SK-N-SH (cell line): ENCODE data around the gene SNPH.

Experiments
- CTCF ChIP-seq: fragments of 200-600 bp; sonication (generic); IDR thresholded peaks from 2 replicates; pipeline ENCODE4 v1.6.1; 2017; ENCODE audit warnings: antibody characterized with exemption, mild to moderate bottlenecking, moderate library complexity
- EP300 ChIP-seq, 2 experiments: IDR thresholded peaks; 2 replicates each; pipeline versions ENCODE4 v1.4.0 to v1.6.1; 2012; ENCODE audit warnings: borderline replicate concordance in 1 of 2, low read depth in 1 of 2, low read length in 1 of 2
- EZH2phosphoT487 ChIP-seq: fragments of 200-600 bp; sonication (generic); IDR thresholded peaks from 2 replicates; pipeline ENCODE4 v1.6.1; 2017; ENCODE audit warnings: low read depth, mixed run types, mild to moderate bottlenecking, antibody characterized with exemption, moderate library complexity, borderline replicate concordance
- FOXM1 ChIP-seq: IDR thresholded peaks from 2 replicates; pipeline ENCODE4 v1.4.0; 2012; ENCODE audit warnings: low read depth, mild to moderate bottlenecking
- GABPA ChIP-seq: IDR thresholded peaks from 2 replicates; pipeline ENCODE4 v1.4.0; 2012; ENCODE audit warnings: low read depth, mild to moderate bottlenecking
- IRF3 ChIP-seq: fragments of 150-350 bp; IDR thresholded peaks from 2 replicates; pipeline ENCODE4 v1.6.1; 2016; ENCODE audit warnings: mild to moderate bottlenecking, low read depth, low read length
- MAX ChIP-seq: IDR thresholded peaks from 2 replicates; pipeline ENCODE4 v1.4.0; 2012; ENCODE audit warnings: low read depth
- NFIC ChIP-seq: IDR thresholded peaks from 2 replicates; pipeline ENCODE4 v1.4.0; 2012; ENCODE audit warnings: borderline replicate concordance
- POLR2AphosphoS5 ChIP-seq: IDR thresholded peaks from 2 replicates; pipeline ENCODE4 v1.6.1; 2012; ENCODE audit warnings: low read depth, low read length
- REST ChIP-seq: IDR thresholded peaks from 2 replicates; pipeline ENCODE4 v1.6.1; 2012; ENCODE audit warnings: mild to moderate bottlenecking, low read depth, low read length, moderate library complexity
- SIN3A ChIP-seq: IDR thresholded peaks from 2 replicates; pipeline ENCODE4 v1.6.1; 2012; ENCODE audit warnings: low read depth, mild to moderate bottlenecking, low read length, moderate library complexity, borderline replicate concordance
- SMC3 ChIP-seq: IDR thresholded peaks from 2 replicates; pipeline ENCODE4 v1.6.1; 2012; ENCODE audit warnings: low read depth, low read length, improper control_type of control experiment
- TAF1 ChIP-seq: IDR thresholded peaks from 2 replicates; pipeline ENCODE4 v1.6.1; 2012; ENCODE audit warnings: low read depth, mild to moderate bottlenecking, low read length, moderate library complexity, borderline replicate concordance
- TEAD4 ChIP-seq: IDR thresholded peaks from 2 replicates; pipeline ENCODE4 v1.4.0; 2012; ENCODE audit warnings: mild to moderate bottlenecking, borderline replicate concordance; ENCODE audit not compliant: insufficient read depth

GRCh38 chr20:1224205-1224890 lies 41.7 kb upstream of the SNPH start:
- TF ChIP-seq CTCF, result no peak
- no peak for TF ChIP-seq POLR2AphosphoS5
- no peak for TF ChIP-seq IRF3
- TF ChIP-seq SIN3A, result no peak
- TF ChIP-seq MAX, result no peak
- no peak for TF ChIP-seq REST
- TF ChIP-seq GABPA, result no peak
- TF ChIP-seq NFIC, result no peak
- TF ChIP-seq EP300 (IDR thresholded peaks at IDR 0.05; ENCODE audit: borderline replicate concordance in 1 of 2, low read depth in 1 of 2, low read length in 1 of 2), result no peak
- TF ChIP-seq SMC3, result no peak
- no peak for TF ChIP-seq TAF1
- TF ChIP-seq TEAD4, result no peak
- TF ChIP-seq EZH2phosphoT487, result no peak
- no peak for TF ChIP-seq FOXM1
